SU-DHL-6 (cell line): ENCODE data around the gene RAD51B.

Experiments used
- EZH2phosphoT487 ChIP-seq: fragments of 200-600 bp; sonication (generic), shearing (Covaris generic); conservative IDR thresholded peaks from 2 replicates; pipeline ENCODE4 v1.6.1; 2018; ENCODE audit warnings: mild to moderate bottlenecking, antibody characterized with exemption, low read length, moderate library complexity, mixed read lengths
- TF ChIP-seq, protein P1 (sequence below): fragments of 200-600 bp; sonication (generic); IDR thresholded peaks from one replicate; pipeline ENCODE4 v1.5.1; 2017; ENCODE audit warnings: antibody characterized with exemption, mild to moderate bottlenecking, low read length, moderate library complexity; ENCODE audit not compliant: insufficient read depth, poor library complexity, severe bottlenecking

DNA sequence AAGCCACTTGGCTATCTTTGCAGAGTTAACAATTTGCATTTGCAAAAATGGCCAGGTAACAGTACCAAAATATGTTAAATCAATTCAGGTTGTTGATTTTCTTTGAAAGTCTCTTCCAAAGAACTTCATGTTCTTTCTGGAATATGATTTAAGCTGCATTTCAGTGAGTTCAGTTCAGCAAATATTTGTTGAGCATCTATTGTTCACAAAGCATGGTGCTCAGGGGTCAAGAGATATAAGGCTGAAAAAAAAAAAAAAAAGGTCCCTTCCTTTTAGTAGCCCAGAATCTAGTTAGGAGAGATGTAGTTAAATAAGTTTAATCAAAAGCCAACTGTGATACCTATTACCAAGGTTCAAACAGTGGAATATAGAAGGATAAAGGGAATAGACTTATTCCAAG, 656.2 kb downstream of the RAD51B start:
- TF ChIP-seq, protein P1, sequence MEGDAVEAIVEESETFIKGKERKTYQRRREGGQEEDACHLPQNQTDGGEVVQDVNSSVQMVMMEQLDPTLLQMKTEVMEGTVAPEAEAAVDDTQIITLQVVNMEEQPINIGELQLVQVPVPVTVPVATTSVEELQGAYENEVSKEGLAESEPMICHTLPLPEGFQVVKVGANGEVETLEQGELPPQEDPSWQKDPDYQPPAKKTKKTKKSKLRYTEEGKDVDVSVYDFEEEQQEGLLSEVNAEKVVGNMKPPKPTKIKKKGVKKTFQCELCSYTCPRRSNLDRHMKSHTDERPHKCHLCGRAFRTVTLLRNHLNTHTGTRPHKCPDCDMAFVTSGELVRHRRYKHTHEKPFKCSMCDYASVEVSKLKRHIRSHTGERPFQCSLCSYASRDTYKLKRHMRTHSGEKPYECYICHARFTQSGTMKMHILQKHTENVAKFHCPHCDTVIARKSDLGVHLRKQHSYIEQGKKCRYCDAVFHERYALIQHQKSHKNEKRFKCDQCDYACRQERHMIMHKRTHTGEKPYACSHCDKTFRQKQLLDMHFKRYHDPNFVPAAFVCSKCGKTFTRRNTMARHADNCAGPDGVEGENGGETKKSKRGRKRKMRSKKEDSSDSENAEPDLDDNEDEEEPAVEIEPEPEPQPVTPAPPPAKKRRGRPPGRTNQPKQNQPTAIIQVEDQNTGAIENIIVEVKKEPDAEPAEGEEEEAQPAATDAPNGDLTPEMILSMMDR = no peak
- no peak for TF ChIP-seq EZH2phosphoT487
